Neutrophil (primary cell): ENCODE results near the gene C5AR1.

ENCODE experiments used
- H3K27ac ChIP-seq: fragments of 200-600 bp; sonication (generic); 2 replicates; pipeline ENCODE4 v1.5.1; 2016; ENCODE audit warnings: mild to moderate bottlenecking, moderate library complexity
- H3K27me3 ChIP-seq: fragments of 200-600 bp; sonication (generic); 2 replicates; pipeline ENCODE4 v1.6.0; 2016; ENCODE audit warnings: mild to moderate bottlenecking
- H3K36me3 ChIP-seq: fragments of 200-600 bp; sonication (generic); 2 replicates; pipeline ENCODE4 v1.5.1; 2017
- H3K4me1 ChIP-seq, 2 experiments: fragments of 200-600 bp in 1 of 2; sonication (generic) in 1 of 2; 1 replicate in 1 of 2; 2 replicates in 1 of 2; pipeline versions ENCODE4 v1.5.1 to v1.6.1; 2013 to 2016; ENCODE audit warnings: low read depth in 1 of 2, low read length in 1 of 2, mild to moderate bottlenecking in 1 of 2, moderate library complexity in 1 of 2; ENCODE audit not compliant: control insufficient read depth in 1 of 2, insufficient read depth in 1 of 2
- H3K4me3 ChIP-seq, 2 experiments: fragments of 200-600 bp in 1 of 2; sonication (generic) in 1 of 2; 1 replicate in 1 of 2; 2 replicates in 1 of 2; pipeline ENCODE4 v1.5.1; 2013 to 2016; ENCODE audit warnings: low read depth in 1 of 2, low read length in 1 of 2, mild to moderate bottlenecking in 1 of 2, moderate library complexity in 1 of 2
- H3K9me3 ChIP-seq: fragments of 200-600 bp; sonication (generic); 2 replicates; pipeline ENCODE4 v1.5.1; 2016
- CTCF ChIP-seq: fragments of 200-600 bp; sonication (generic); IDR thresholded peaks from 2 replicates; pipeline ENCODE4 v1.5.1; 2016; ENCODE audit warnings: antibody characterized with exemption

Gene C5AR1

DNA sequence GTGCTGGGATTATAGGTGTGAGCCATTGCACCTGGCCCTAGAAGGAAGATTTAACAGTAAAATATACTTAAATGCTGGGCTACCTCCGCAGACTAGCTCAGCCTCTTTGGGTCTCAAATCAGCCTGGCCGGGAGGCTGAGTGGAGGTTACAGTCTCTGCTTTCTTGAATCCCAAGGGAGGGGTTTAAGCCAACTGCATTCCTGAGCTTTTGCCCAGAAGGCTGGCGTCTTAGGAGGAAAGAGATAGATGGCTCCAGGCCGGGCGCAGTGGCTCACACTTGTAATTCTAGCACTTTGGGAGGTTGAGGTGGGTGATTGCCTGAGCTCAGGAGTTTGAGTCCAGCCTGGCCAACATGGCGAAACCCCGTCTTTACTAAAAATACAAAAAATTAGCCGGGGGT is 623 bp upstream of the C5AR1 start:
- peaks cover 66 to 74% of the 10 kb centered on the region in 2 experiments for H3K4me1 ChIP-seq
- no peaks in the 10 kb centered on the region for H3K9me3 ChIP-seq
- TF ChIP-seq CTCF: no peak
- H3K27me3 ChIP-seq: no peaks in the 10 kb centered on the region
- H3K27ac ChIP-seq: peak overlapping the region; percentile 100
- H3K4me3 ChIP-seq: peak overlapping the region; percentile 84 to 96
- peaks cover 31% of the 10 kb centered on the region for H3K36me3 ChIP-seq

GRCh38 chr19:47310323-47310722 is 662 bp downstream of the C5AR1 start:
- H3K36me3 ChIP-seq: peaks cover 44% of the 10 kb centered on the region
- TF ChIP-seq CTCF: no peak
- no peaks in the 10 kb centered on the region for H3K9me3 ChIP-seq
- H3K4me1 ChIP-seq: peaks cover 74 to 78% of the 10 kb centered on the region in 2 experiments
- H3K27ac ChIP-seq: peak overlapping the region; percentile 100
- H3K4me3 ChIP-seq: peak overlapping the region; percentile 84 to 96
- no peaks in the 10 kb centered on the region for H3K27me3 ChIP-seq

- H3K36me3 ChIP-seq: peaks cover 49% of the 10 kb centered on the region
- H3K27me3 ChIP-seq: no peaks in the 10 kb centered on the region
- peak; percentile 27 for TF ChIP-seq CTCF
- H3K4me1 ChIP-seq: peaks cover 76 to 79% of the 10 kb centered on the region in 2 experiments
- no peaks in the 10 kb centered on the region for H3K9me3 ChIP-seq
- H3K27ac ChIP-seq: peak overlapping the region; percentile 100
- H3K4me3 ChIP-seq: peak overlapping the region; percentile 84 to 96
These were observed 1.2 kb downstream of the C5AR1 start for GRCh38 chr19:47310819-47311218.

DNA sequence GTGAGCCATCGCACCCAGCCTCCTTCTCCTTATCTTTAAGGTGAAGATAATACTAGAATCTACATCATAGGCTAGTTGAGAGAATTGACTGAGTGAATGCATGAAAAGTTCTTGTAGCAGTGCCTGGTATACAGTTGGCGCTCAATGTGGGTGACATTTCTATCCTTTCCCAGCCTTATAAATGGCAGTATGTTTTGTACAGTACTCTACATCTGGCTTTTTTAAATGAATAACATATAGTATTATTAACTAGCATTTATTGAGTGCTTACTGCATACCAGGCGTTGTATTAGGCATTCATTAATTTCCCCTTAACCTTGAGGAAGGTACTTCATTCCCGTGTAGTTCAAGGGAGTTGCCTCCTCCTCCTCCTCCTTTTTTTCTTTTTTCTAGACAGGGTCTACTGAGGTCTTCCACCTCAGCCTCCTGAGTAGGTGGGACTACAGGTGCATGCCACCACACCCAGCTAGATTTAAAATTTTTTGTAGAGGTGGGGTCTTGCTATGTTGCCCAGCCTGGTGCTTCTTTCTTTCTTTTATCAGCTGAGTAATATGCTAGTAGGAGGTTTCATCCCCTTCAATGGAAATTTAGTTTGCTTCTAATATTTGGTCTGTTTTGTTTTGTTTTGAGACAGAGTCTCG is 2.8 kb downstream of the C5AR1 start:
- peak overlapping the region; percentile 84 to 96 for H3K4me3 ChIP-seq
- TF ChIP-seq CTCF: no peak
- peaks cover 78 to 86% of the 10 kb centered on the region in 2 experiments for H3K4me1 ChIP-seq

DNA sequence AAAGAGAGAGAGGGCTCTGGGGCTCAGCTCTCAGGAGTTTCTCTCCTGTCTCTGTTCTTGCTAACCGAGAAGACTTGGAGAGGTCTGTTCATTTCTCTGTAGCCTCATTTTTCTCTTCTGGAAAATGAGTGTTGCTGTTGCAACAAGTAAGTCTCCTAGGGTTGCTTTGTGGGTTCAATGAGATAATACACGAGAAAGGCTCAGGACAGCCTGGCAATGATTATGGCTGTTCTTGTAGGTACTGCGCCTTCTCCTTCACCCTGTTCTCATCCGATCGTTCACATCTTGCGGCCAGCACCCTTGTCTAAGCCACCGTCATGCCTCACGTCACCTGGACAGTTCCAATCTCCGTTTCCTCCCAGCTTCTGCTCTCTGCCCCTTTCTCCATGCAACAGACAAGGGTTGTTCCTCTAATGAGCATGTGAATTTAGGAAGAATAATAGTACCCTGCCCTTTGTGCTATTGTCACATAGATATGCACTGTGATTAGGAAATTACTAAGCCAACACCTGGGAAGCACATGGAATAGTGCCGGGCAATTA is 4.2 kb downstream of the C5AR1 start:
- no peak for TF ChIP-seq CTCF
- no peaks in the 10 kb centered on the region for H3K27me3 ChIP-seq
- no peaks in the 10 kb centered on the region for H3K9me3 ChIP-seq
- peak overlapping the region; percentile 84 to 96 for H3K4me3 ChIP-seq
- H3K4me1 ChIP-seq: peaks cover 77 to 85% of the 10 kb centered on the region in 2 experiments
- peak overlapping the region; percentile 100 for H3K27ac ChIP-seq
- peaks cover 79% of the 10 kb centered on the region for H3K36me3 ChIP-seq

More for the DNA sequence above, 2.8 kb downstream of the C5AR1 start:
- Histone ChIP-seq H3K36me3 (peaks cover 65% of the 10 kb centered on the region), H3K27ac (peak overlapping the region; percentile 100), H3K27me3 (no peaks in the 10 kb centered on the region), H3K9me3 (no peaks in the 10 kb centered on the region)
